GM18951 (cell line): ENCODE results near the gene SHANK3.

Experiments used
- POLR2A ChIP-seq: IDR thresholded peaks from 4 replicates; pipeline ENCODE4 v1.6.1; 2011; ENCODE audit warnings: mild to moderate bottlenecking; ENCODE audit not compliant: insufficient read length, insufficient read depth; ENCODE audit errors: extremely low read depth
- in situ Hi-C: fragments of 300-500 bp; cut with MboI; formaldehyde crosslinking; loops from one replicate; pipeline ENCODE4 v1.12.0; 2022; ENCODE audit warnings: low sequenced_read_pairs, mixed read lengths, inconsistent platforms; ENCODE audit not compliant: unreplicated experiment

SHANK3 gene

GRCh38 chr22:50721257-50721844 is 48.7 kb downstream of the SHANK3 start:
- in situ Hi-C loops: no loop called here
- no peak for TF ChIP-seq POLR2A

- no peak for TF ChIP-seq POLR2A
- in situ Hi-C loops: no loop called here
Measured at GRCh38 chr22:50722048-50722701, 49.6 kb downstream of the SHANK3 start.
